Iris pigment epithelial cell (primary cell): Measurements from ENCODE around the gene C11orf42.

Experiments used
- DNase-seq: peaks from one replicate; pipeline ENCODE4 v3.0.0-alpha.2; 2011; ENCODE audit warnings: low read depth

C11orf42 gene

DNA sequence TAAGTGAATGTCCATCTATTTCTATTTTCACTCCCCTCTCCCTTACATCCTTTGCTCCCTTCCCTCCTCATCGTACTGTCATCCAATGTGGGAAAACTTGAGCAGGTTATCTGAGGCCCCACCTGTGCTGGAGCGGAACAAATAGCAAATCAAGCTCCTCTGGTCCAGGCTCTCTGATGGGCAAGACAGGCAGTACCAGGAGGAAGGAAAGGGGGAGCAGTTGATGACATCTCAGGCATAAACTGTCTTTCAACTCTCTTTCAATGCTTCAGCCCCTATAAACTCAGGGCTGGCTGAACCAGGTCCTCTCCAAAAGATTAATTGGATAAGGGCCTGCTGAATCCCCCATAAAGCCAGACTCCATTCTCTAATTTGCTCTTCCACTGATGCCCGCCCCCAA is 52.8 kb downstream of the C11orf42 start:
- no peak for DNase-seq

DNA sequence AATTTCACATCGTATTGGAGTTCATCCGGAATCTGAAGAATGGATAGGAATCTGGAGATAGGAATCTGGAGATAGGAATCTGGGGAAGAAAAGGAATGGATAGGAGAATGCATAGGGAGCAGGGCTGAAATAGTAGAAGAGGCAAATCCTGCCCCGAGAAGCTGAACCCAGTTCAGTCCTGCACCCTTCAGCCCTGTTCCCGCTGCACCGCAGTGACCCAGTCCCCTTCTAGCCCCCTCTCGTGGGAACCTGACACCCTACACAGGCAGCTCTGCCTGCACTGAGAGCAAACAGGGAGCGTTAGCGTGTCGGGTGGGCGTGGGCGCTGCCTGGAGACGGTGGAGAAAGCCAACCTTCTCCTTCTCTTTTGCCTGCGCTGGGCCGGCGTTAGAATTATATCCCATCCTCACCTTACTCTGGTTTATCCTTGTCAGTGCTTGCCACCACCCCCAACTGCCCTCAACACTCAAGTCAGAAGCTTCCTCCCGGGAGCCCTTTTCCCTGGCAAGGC is 53.3 kb downstream of the C11orf42 start:
- no peak for DNase-seq

DNA sequence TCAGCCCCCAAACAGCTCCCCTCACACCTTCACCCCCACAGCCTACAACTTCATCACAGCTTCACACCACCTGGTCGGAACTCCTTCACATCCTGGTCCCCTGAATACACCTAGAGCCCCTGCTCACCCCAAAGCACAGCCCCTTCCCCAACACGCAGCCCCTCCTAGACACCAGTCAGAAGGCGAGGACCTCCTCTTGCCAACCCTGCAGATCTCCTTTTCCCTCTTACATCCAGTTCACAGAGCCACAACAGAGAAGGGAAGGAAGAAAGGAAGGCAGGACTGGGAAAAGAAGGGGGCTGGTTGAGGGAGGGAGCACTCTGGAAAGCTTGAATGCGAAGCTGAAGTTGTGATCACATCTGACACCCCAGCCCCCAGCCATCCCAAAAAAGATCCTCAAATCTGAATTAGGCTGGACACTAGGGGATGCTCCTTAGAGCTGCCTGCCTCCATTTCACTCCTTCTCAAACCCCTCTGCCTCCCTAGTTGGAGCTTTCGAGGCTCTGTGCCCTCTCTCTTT is 54.9 kb downstream of the C11orf42 start:
- DNase-seq: no peak
